Measurements from ENCODE around the gene LIN37. TPM values are rescaled to one million over a fixed set of nuclear protein-coding genes. Genes with fewer than 3 reads are reported as not detected.

LIN37 gene
- total RNA-seq, 1 experiment from 2014 or later: 5.9 TPM

GRCh38 chr19:35788205-35788960 lies 40.0 kb downstream of the LIN37 start:
- Histone ChIP-seq H3T11ph (ENCODE audit: low read length) (no peak overlapping the region), H4K91ac (ENCODE audit: insufficient read length, low read depth, low read length) (no peak overlapping the region), H4K20me1 (ENCODE audit: control insufficient read depth, insufficient read depth, insufficient read length) (peaks cover 3% of the 10 kb centered on the region), H3K27me3 (ENCODE audit: insufficient read depth, low read length) (no peaks in the 10 kb centered on the region), H2BK12ac (ENCODE audit: insufficient read length, low read depth, low read length) (no peak overlapping the region), H3K79me1 (ENCODE audit: insufficient read depth, low read depth, low read length, poor library complexity, severe bottlenecking) (no peaks in the 10 kb centered on the region), H4K8ac (replicated peaks; ENCODE audit: insufficient read length, low read depth, low read length) (no peak overlapping the region), H2BK120ac (ENCODE audit: low read depth, low read length, poor library complexity, severe bottlenecking) (no peak overlapping the region), H3K4ac (ENCODE audit: low read depth, low read length) (no peak overlapping the region), H3K23ac (ENCODE audit: insufficient read length, low read depth, low read length) (no peak overlapping the region), H3K9me3 (ENCODE audit: control insufficient read depth, low read depth, low read length) (no peaks in the 10 kb centered on the region), H3K14ac (ENCODE audit: insufficient read depth, low read length) (no peak overlapping the region), H3K27ac (ENCODE audit: insufficient read length, low read depth, low read length) (no peak overlapping the region), H3K4me2 (ENCODE audit: insufficient read depth, insufficient read length, low read length) (no peak overlapping the region), H2AK5ac (ENCODE audit: insufficient read length, low read length) (no peak overlapping the region), H3K18ac (ENCODE audit: insufficient read length, low read depth, low read length) (no peak overlapping the region), H3K79me2 (ENCODE audit: insufficient read depth, low read length) (no peaks in the 10 kb centered on the region), H3K9ac (ENCODE audit: extremely low read depth, insufficient read length, low read length) (no peak overlapping the region), H3K4me1 (ENCODE audit: insufficient read depth, low read length) (no peaks in the 10 kb centered on the region), H3K56ac (ENCODE audit: insufficient read length, low read depth, low read length) (no peak overlapping the region), H2AFZ (ENCODE audit: low read length) (no peak overlapping the region), H4K5ac (ENCODE audit: insufficient read length, low read depth, low read length) (no peak overlapping the region), H3K23me2 (ENCODE audit: insufficient read length, low read depth, low read length, poor library complexity, severe bottlenecking) (peaks cover 7% of the 10 kb centered on the region), H2BK20ac (ENCODE audit: low read depth, low read length, poor library complexity, severe bottlenecking) (no peak overlapping the region), H2BK15ac (ENCODE audit: low read depth, low read length) (no peak overlapping the region), H2BK5ac (ENCODE audit: insufficient read length, low read length) (no peak overlapping the region)
- Mint-ChIP-seq H3K27me3 (ENCODE audit: low read depth) (no peaks in the 10 kb centered on the region; the same call in 1 of the 2 replicates), H3K9me3 (no peaks in the 10 kb centered on the region; a peak in 1 of 5 replicates), H3K4me3 (no peak overlapping the region; a peak in 1 of 5 replicates), H3K27ac (no peak overlapping the region), H3K4me1 (peaks cover 12 to 24% of the 10 kb centered on the region in 2 experiments), H3K36me3 (ENCODE audit: insufficient read depth in 1 of 3, low read depth in 3 of 3) (no peaks in the 10 kb centered on the region; a peak in 1 of 7 replicates)
- DNase-seq: no peak
- no peak for TF ChIP-seq CTCF (conservative IDR thresholded peaks at IDR 0.05)
- no CpG with 5 or more reads among the region's 12 CpGs for WGBS (ENCODE audit: extremely low coverage, insufficient read length, low lambda C conversion rate)

Measured in H9 (cell line).